ENCODE data around the gene SPR.

SPR gene

DNA sequence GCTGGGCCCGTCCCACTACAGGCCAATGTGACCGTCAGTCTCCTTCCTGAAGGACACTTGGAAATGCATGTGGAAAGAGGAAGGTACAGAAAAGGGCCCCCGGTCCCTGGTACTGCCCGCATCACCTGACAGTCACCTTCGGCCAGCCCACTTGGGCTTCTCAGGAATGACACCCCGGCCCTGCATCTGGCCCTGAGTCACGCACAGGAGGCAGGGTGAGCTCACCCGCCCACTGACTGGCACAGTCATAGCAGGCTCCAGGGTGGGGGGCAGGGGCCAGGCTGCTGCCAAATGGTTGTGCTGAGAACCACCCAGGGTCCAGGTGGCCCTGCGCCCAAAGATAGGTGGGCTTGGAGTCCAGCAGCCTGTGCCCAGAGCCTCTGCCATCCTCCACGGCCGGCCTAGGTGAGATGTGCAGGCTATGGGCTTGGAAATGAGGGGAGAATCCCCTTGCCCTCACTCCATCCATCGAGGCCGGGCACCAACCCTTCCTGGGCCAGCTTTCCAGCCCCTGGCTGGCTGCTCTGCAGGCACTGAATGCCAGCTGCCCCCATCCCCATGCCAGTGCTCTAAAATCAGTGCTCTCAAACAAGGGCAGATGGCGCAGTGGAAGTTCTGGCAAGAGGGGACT is 44.2 kb downstream of the SPR start:
- DNase-seq (ENCODE audit: low read depth, low spot score) = no peak

DNA sequence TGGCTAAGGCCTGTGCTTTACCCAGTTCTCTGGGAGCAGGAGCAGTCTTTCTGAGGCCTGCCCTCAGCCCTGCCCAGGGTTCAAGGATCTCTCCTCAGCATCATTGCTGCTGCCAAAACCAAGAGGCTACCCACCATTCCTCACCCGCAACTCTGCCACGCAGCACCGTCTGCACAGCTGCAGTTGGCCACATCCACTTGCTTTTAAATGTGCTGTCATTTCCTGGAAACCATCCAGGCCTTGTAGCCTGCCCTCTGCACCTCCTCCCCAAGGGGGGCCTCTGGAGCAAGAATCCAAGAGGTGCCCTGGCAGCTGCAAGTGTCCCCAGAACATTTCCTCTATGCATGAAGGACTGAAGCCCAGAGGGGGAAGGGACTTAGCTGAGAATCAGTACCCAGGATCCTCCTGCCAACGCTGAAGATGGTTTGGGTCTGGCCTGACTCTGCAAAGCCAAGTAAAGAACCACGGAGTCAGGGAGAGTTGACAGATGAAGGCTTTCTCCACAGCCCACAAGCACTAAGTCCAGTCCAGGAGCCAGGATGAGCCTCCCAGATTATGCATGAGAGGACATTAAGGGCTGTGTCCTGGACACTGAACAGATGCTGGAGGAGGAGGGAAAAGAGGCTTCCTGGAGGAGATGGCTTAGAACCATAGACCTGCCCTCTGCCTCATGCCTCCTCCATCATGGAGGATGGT is 45.0 kb downstream of the SPR start:
- no peak for DNase-seq (ENCODE audit: low read depth, low spot score)

DNA sequence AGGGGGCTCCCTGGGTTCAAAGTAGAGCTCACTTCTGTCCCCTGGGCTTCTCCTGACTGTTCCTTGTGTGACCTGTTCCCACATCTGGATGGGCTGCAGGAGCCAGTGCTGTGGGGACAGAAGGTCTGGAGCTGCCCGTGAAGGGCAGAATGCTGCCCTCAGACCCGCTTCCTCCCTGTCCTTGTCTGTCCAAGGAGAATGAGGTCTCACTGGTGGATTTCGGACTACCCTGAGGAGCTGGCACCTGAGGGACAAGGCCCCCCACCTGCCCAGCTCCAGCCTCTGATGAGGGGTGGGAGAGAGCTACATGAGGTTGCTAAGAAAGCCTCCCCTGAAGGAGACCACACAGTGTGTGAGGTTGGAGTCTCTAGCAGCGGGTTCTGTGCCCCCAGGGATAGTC is 45.6 kb downstream of the SPR start:
- DNase-seq (ENCODE audit: low read depth, low spot score) = no peak

DNA sequence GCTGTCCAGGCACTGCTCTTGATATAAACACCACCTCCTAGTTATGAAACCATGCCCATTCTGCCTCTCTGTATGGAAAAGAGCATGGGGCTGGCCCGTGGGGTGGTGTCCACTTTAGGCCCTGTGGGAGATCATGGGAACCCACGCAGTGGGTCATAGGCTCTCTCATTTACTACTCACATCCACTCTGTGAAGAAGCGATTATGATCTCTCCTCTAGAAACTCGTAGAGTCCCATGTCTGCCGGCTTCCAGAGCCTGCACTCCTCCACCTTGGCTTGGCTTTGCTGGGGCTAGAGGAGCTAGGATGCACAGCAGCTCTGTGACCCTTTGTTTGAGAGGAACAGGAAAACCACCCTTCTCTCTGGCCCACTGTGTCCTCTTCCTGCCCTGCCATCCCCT is 46.0 kb downstream of the SPR start:
- DNase-seq (ENCODE audit: low read depth, low spot score) = no peak

DNA sequence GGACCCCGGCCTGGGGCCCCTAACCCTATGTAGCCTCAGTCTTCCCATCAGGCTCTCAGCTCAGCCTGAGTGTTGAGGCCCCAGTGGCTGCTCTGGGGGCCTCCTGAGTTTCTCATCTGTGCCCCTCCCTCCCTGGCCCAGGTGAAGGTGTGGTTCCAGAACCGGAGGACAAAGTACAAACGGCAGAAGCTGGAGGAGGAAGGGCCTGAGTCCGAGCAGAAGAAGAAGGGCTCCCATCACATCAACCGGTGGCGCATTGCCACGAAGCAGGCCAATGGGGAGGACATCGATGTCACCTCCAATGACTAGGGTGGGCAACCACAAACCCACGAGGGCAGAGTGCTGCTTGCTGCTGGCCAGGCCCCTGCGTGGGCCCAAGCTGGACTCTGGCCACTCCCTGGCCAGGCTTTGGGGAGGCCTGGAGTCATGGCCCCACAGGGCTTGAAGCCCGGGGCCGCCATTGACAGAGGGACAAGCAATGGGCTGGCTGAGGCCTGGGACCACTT is 46.5 kb downstream of the SPR start:
- DNase-seq (ENCODE audit: low read depth, low spot score) = no peak

DNA sequence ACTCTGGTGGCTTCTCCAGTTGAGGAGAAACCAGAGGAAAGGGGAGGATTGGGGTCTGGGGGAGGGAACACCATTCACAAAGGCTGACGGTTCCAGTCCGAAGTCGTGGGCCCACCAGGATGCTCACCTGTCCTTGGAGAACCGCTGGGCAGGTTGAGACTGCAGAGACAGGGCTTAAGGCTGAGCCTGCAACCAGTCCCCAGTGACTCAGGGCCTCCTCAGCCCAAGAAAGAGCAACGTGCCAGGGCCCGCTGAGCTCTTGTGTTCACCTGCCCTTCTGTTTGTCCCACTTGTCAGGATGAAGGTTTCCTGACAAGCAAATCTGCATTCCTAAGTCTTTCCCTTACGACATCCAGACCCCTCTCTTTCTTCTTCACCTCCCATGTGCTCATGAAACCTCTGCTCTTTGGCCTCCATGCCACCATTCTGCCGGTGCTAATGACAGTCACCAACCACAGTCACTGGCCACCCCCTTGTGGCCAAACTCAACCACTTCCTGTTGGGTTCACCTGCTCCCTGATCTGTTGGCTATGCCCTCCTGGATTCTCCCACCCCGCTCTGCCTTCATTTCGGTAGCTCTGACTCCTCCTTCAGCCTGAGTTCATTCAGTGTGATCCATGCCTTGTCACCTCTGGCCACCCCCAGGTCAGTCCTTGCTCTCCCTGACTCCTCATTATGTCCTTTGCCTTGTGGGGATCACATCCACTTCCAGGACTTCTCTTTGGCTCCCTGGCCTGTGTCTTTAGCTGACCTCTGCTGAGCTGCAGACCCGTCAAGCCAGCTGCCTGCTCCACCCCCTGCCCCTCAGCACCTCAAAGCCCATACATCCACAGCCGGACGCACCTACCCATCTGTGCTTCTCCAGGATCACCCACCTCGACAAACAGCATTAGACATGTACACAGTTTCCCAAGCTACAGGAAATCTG is 47.7 kb downstream of the SPR start:
- DNase-seq (ENCODE audit: low read depth, low spot score) = no peak

DNA sequence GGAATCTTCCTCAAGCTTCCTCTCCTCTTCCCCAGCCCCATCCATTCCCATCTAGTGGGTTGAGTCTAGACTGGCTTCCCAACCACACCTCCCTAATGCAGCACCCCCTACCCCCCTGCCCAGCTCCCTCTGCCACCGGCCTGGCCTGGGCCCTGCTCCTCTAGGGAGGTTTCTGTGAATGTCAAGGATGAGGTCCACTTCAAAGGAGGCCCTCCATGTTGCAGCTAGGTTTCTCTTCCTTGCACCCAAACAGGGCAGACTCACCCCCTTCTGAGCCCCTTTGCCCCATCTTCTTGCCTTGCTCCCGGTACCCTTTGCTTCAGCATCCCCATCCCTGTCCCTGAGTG is 48.4 kb downstream of the SPR start:
- no peak for DNase-seq (ENCODE audit: low read depth, low spot score)

DNA sequence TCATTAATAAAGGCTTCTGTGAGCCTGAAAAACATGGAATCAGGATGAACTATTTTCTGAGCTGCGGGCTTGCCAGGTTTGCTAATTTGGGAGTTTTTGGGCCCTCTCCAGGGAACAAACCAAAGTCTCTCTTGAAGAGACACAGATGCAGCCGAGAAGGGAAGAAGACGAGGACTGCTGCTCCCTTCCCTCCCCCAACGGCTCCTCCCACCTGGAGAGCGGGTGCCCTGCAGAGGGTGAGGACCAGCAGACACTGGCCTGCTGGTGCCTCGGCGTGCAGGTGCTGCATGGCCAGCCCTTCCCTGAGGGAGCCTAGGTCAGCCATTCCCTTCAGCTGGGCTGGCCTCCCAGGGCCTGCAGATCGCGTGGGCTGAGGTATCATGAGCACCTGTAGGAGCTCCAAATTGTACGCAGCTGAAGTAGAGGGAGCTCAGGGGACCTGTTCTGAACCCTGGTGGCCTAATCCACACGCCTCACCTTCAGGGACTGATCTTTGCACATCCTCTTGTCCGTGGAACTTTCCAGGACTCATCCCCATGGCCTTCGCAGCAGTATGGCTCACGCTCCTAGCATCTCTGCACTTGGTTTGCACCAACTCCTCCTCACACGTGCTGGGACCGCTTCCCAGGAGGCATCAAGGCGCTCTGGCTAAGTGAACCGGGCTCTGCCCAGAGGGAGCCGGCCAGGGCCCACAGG is 49.6 kb downstream of the SPR start:
- DNase-seq (ENCODE audit: low read depth, low spot score) = no peak

DNA sequence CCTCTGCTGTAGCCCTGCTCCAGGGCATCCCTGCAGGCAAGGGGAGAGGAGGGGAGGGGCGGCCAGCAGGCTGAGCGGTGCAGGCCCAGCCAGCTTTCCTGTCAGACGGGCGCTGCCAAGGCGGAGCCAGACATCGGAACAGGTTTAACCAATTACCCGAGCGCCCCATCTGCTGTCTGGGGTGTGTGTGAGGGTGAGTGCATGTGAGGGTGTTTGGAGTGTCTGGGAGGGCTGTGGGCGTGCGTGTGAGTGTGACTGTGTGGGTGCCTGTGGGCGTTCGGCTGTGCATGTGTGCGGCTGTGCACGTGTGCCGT is 50.1 kb downstream of the SPR start:
- no peak for DNase-seq (ENCODE audit: low read depth, low spot score)

DNA sequence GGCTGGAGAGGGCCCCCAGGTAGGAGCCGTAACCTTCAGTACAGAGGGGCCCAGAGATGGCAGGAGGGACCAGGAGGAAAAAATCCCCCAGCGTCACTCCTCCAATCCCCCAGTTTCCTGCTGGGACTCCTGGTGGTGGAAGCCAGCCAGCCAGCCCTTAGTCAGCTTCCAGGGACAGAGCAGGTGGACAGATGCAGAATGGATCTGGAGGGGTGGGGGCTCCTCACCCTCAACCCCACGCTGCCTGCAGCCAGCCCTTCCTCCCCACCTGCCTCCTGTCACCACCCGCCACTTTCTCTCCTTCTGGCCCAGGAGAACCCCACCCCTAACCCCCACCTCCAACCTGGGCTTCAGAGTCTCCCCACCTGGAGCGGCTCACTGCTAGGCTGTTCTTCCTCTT is 51.2 kb downstream of the SPR start:
- no peak for DNase-seq (ENCODE audit: low read depth, low spot score)

DNA sequence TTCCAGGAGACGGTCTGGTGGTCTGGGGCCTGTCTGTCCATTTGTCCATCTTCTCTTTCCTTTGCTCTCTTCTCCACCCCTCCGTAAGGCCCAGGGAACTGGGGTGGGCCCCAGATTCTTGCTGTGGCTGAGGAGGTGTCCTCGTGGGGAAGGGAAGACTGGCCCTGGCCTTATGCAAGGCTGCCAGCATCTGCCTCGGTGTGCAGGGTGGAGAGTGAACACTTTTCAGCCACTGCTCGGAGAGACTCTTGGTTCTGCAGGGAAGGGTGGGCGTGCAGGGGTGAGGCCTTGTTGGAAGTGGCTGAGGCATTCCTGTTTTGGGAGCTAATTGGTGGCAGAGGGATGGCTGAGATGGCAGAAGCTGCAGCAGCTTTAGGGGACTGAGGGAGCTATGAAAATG is 53.2 kb downstream of the SPR start:
- no peak for DNase-seq (ENCODE audit: low read depth, low spot score)

DNA sequence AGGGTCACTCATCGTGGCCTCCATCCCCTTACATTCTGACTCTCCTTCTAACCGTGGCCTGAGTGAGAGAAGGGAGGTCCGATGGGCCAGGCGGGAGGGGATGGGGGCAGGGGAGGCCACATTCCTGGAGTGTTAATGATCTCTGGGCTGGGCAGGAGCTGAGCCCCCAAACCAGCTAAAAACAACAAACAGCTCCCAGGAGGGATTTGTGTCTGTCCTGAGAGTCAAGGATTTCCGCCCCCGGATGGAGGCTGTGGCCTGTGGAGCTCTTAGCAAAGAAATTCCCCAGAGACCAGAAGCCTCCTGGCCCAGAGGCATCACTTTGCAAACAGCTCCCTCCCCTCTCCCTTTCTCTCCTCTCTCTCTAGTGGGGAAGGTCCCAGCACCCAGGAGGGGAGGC is 53.6 kb downstream of the SPR start:
- no peak for DNase-seq (ENCODE audit: low read depth, low spot score)

Data from activated naive CD8-positive, alpha-beta T cell treated with anti-CD3 and anti-CD28 coated beads, Interleukin-2, amount 50 U/mL, for 16 hours (primary cell).